WERI-Rb-1 (cell line): ENCODE measurements around the gene USP30.
A peak's percentile ranks its signal among the peaks of the same experiment; 100 is the strongest.

Experiments
- DNase-seq: peaks from one replicate; pipeline ENCODE4 v3.0.0-alpha.2; 2020
- H3K27ac ChIP-seq: fragments of 250-450 bp; sonication (Bioruptor Pico); 2 replicates; pipeline ENCODE4 v1.5.1; 2020; ENCODE audit warnings: mild to moderate bottlenecking, moderate library complexity
- H3K27me3 ChIP-seq: fragments of 250-450 bp; sonication (Bioruptor Pico); 2 replicates; pipeline ENCODE4 v1.5.1; 2021; ENCODE audit warnings: mild to moderate bottlenecking, low read depth, moderate library complexity; ENCODE audit not compliant: insufficient read depth, severe bottlenecking
- H3K36me3 ChIP-seq: fragments of 250-450 bp; sonication (Bioruptor Pico); 2 replicates; pipeline ENCODE4 v1.5.1; 2020; ENCODE audit warnings: mild to moderate bottlenecking, moderate library complexity
- H3K4me3 ChIP-seq: 2 replicates; pipeline ENCODE4 v1.5.1; 2011; ENCODE audit warnings: low read depth, mild to moderate bottlenecking, control low read depth, low read length
- H3K9me3 ChIP-seq: fragments of 250-450 bp; sonication (Bioruptor Pico); 2 replicates; pipeline ENCODE4 v1.5.1; 2021; ENCODE audit warnings: mild to moderate bottlenecking, moderate library complexity; ENCODE audit not compliant: severe bottlenecking
- TF ChIP-seq, protein P1 (sequence below): IDR thresholded peaks from 2 replicates; pipeline ENCODE4 v1.5.1; 2011; ENCODE audit warnings: low read depth, mild to moderate bottlenecking, control low read depth, inconsistent platforms, low read length

Gene USP30

DNA sequence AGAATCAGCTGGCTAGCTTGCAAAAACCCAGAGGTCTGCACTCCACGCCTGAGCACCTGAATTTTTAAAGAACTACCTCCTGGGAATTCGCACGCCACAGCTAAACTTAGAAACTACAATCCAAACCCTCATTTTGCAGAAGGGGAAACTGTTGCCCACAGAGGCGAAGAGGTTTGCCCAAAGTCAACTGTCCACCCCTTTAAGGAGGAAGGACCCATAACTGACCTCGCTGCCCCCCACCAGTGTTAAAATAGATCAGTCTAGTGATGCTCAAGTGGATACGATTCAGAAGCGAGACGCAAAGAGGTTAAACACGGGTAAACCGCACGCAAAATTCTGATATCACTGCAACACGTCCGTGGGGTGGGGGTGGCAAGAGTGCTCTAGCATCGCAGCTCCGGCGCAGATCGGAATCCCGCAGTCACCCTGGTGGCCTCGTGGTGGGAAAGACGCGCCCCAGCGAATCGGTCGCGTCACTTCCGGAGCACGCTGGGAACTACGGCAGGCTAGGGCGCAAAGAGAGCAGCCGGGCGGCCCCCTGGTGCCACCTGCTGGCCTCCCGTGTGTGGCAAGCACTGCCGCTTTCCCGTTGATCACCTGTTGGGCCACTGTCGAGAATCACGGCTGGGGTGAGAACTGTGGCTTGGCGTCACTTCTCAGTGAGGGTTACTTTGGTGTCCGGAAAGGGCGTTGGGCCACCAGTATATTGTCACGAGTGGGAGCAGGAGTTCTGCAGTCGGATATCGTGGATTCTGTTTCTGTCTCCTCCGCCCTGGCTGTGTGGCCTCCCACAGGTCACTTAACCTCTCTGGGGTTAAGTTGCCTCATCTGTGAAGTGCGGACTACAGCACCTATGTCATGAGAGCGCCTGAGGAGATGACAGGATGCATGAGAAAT, 40.9 kb downstream of the USP30 start, which contains the start of gene ALKBH2:
ALKBH2 (minus strand) TSS at position 451 of the 897 bp plus-strand sequence. CDS start 686 bp downstream, outside the sequence.
- TF ChIP-seq, protein P1, sequence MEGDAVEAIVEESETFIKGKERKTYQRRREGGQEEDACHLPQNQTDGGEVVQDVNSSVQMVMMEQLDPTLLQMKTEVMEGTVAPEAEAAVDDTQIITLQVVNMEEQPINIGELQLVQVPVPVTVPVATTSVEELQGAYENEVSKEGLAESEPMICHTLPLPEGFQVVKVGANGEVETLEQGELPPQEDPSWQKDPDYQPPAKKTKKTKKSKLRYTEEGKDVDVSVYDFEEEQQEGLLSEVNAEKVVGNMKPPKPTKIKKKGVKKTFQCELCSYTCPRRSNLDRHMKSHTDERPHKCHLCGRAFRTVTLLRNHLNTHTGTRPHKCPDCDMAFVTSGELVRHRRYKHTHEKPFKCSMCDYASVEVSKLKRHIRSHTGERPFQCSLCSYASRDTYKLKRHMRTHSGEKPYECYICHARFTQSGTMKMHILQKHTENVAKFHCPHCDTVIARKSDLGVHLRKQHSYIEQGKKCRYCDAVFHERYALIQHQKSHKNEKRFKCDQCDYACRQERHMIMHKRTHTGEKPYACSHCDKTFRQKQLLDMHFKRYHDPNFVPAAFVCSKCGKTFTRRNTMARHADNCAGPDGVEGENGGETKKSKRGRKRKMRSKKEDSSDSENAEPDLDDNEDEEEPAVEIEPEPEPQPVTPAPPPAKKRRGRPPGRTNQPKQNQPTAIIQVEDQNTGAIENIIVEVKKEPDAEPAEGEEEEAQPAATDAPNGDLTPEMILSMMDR: peak; percentile 99
- no peaks in the 10 kb centered on the region for H3K9me3 ChIP-seq
- peak within 1 kb of the TSS; percentile 4; the same call in 1 of the 2 replicates for H3K27ac ChIP-seq
- DNase-seq: peak; percentile 92
- H3K27me3 ChIP-seq: no peaks in the 10 kb centered on the region
- H3K36me3 ChIP-seq: peaks cover 25% of the 10 kb centered on the region
- H3K4me3 ChIP-seq: peak within 1 kb of the TSS; percentile 44

DNA sequence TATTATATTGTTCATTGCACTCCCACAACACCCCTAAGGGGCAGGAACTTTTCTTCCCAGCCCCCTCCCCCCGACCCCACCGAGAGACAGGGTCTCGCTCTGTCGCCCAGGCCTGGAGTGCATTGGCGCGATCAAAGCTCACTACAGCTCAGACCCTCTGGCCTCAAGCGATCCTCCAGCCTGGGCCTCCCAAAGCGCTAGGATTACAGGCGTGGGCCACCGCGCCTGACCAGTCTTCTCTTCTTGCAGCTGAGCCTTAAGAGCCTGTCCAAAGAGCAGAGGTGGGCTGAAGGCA, 44.7 kb downstream of the USP30 start:
- TF ChIP-seq, protein P1: no peak
- no peak for DNase-seq
- peak overlapping the region; percentile 99 for H3K27ac ChIP-seq
- no peak overlapping the region for H3K4me3 ChIP-seq
- H3K9me3 ChIP-seq: no peaks in the 10 kb centered on the region
- peaks cover 44% of the 10 kb centered on the region for H3K36me3 ChIP-seq
- no peaks in the 10 kb centered on the region for H3K27me3 ChIP-seq

DNA sequence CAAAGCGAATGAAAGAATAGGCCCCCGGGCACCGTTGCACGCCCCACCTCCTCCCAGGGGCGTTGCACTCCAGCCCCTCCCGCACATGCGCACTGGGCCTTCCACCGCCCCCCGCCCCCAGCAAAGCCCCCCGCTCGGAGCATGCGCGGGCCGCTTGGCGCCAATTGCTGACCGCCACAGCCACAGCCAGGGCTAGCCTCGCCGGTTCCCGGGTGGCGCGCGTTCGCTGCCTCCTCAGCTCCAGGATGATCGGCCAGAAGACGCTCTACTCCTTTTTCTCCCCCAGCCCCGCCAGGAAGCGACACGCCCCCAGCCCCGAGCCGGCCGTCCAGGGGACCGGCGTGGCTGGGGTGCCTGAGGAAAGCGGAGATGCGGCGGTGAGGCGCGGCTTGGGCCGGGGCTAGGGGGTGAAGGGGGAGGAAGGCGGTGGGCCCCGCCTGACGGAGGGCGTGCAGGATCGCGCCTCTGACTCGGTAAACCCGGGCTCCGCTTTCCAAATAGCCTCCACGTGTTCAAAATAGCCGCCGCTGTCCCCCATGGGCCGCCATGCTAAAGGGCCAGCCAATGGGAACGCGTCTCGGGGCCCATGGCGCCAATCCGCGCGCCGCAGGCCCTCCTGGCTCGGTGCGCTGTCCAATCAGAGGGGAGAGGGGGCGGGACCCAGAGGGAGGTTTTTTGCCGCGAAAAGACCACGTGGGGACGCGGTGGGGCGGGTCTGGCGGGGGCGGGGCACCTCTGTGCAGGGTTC, 45.2 kb downstream of the USP30 start, which contains the start of gene UNG:
UNG (plus strand) TSS at position 163 of the 748 bp plus-strand sequence; CDS start at position 246, 83 bp downstream.
- no peaks in the 10 kb centered on the region for H3K9me3 ChIP-seq
- H3K36me3 ChIP-seq: peaks cover 49% of the 10 kb centered on the region
- H3K4me3 ChIP-seq: peak within 1 kb of the TSS; percentile 84
- peak within 1 kb of the TSS; percentile 99 for H3K27ac ChIP-seq
- H3K27me3 ChIP-seq: no peaks in the 10 kb centered on the region
- TF ChIP-seq, protein P1: no peak
- peak; percentile 96 for DNase-seq

DNA sequence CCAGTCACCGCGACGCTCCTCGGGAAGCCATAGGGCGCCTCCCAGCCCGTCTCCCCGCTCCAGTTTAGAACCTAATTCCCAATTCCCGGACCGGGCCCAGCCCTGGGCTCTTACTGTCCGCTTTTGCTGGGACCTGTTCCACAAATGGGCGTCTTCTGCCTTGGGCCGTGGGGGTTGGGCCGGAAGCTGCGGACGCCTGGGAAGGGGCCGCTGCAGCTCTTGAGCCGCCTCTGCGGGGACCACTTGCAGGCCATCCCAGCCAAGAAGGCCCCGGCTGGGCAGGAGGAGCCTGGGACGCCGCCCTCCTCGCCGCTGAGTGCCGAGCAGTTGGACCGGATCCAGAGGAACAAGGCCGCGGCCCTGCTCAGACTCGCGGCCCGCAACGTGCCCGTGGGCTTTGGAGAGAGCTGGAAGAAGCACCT, 45.8 kb downstream of the USP30 start:
- TF ChIP-seq, protein P1: no peak
- Histone ChIP-seq H3K36me3 (peaks cover 55% of the 10 kb centered on the region), H3K27me3 (no peaks in the 10 kb centered on the region), H3K9me3 (no peaks in the 10 kb centered on the region), H3K27ac (peak overlapping the region; percentile 99), H3K4me3 (peak overlapping the region; percentile 84)
- no peak for DNase-seq

DNA sequence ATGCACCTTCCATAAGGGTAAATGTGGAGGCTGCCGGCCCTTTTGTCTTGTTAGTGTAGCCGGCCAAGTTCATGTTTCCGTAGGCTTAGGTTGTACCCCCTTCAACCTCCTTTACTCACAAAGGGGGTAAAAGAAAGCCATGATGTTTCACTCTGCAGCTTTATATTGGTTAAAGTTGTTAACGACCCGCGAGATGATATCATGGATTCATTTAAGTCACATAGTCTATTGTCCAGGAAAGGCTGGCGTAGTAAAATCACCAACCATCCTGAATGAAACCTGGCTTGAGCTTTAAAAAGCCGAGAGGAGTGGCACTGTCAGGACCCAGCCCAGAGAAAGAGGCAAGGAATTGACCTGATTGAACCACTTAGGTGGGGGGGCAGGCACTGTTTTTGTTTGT, 46.3 kb downstream of the USP30 start:
- no peak for DNase-seq
- Histone ChIP-seq H3K27me3 (no peaks in the 10 kb centered on the region), H3K27ac (peak overlapping the region; percentile 99), H3K9me3 (no peaks in the 10 kb centered on the region), H3K36me3 (peaks cover 59% of the 10 kb centered on the region), H3K4me3 (peak overlapping the region; percentile 84)
- TF ChIP-seq, protein P1: no peak
